ENCODE data around the gene RSPO1.

RSPO1 gene

GRCh38 chr1:37628026-37628556 lies 6.6 kb downstream of the RSPO1 start:
- no peaks in the 10 kb centered on the region for H3K36me3 ChIP-seq (ENCODE audit: insufficient read depth, low read length)

GRCh38 chr1:37622131-37622530 lies 12.6 kb downstream of the RSPO1 start:
- H3K36me3 ChIP-seq (ENCODE audit: insufficient read depth, low read length) = no peaks in the 10 kb centered on the region
- H3K9ac ChIP-seq (ENCODE audit: low read length) = no peak overlapping the region
- no peaks in the 10 kb centered on the region for H3K4me1 ChIP-seq (ENCODE audit: insufficient read depth, low read length, severe bottlenecking)
- H2AFZ ChIP-seq (ENCODE audit: low read length) = no peak overlapping the region
- no peaks in the 10 kb centered on the region for H3K79me2 ChIP-seq (ENCODE audit: insufficient read depth, low read length)
- H3F3A ChIP-seq (ENCODE audit: insufficient read depth, low read length) = no peaks in the 10 kb centered on the region
- no peak overlapping the region for H3K27ac ChIP-seq (ENCODE audit: low read depth, low read length, poor library complexity, severe bottlenecking)
- H3K9me3 ChIP-seq (ENCODE audit: low read length) = no peaks in the 10 kb centered on the region
- H3K4me2 ChIP-seq (ENCODE audit: low read length) = no peak overlapping the region
- H4K20me1 ChIP-seq (ENCODE audit: insufficient read depth, low read length) = no peaks in the 10 kb centered on the region
- H3K9me2 ChIP-seq (ENCODE audit: low read depth, low read length) = no peaks in the 10 kb centered on the region
- no peak overlapping the region for H3K4me3 ChIP-seq (ENCODE audit: low read depth, low read length, poor library complexity, severe bottlenecking)
- TF ChIP-seq CTCF (IDR thresholded peaks at IDR 0.05; ENCODE audit: low read length) = no peak; the same call in 1 of the 2 replicates
- TF ChIP-seq EZH2 (IDR thresholded peaks at IDR 0.05; ENCODE audit: borderline replicate concordance, low read length) = no peak
- H3K27me3 ChIP-seq (ENCODE audit: insufficient read depth, low read length) = peaks cover 3% of the 10 kb centered on the region

More at GRCh38 chr1:37628026-37628556, 6.6 kb downstream of the RSPO1 start:
- Histone ChIP-seq H3K9ac (ENCODE audit: low read length) (no peak overlapping the region), H3K27ac (ENCODE audit: low read depth, low read length, poor library complexity, severe bottlenecking) (no peak overlapping the region), H4K20me1 (ENCODE audit: insufficient read depth, low read length) (no peaks in the 10 kb centered on the region), H3K9me3 (ENCODE audit: low read length) (no peaks in the 10 kb centered on the region), H3F3A (ENCODE audit: insufficient read depth, low read length) (no peaks in the 10 kb centered on the region), H3K79me2 (ENCODE audit: insufficient read depth, low read length) (no peaks in the 10 kb centered on the region), H3K4me3 (ENCODE audit: low read depth, low read length, poor library complexity, severe bottlenecking) (no peak overlapping the region), H3K4me2 (ENCODE audit: low read length) (no peak overlapping the region), H3K27me3 (ENCODE audit: insufficient read depth, low read length) (peaks cover 12% of the 10 kb centered on the region), H3K4me1 (ENCODE audit: insufficient read depth, low read length, severe bottlenecking) (no peaks in the 10 kb centered on the region), H2AFZ (ENCODE audit: low read length) (no peak overlapping the region), H3K9me2 (ENCODE audit: low read depth, low read length) (no peaks in the 10 kb centered on the region)
- TF ChIP-seq EZH2 (IDR thresholded peaks at IDR 0.05; ENCODE audit: borderline replicate concordance, low read length) = no peak
- no peak for TF ChIP-seq CTCF (IDR thresholded peaks at IDR 0.05; ENCODE audit: low read length)

GRCh38 chr1:37621326-37621870 lies 13.3 kb downstream of the RSPO1 start:
- Histone ChIP-seq H3K4me3 (ENCODE audit: low read depth, low read length, poor library complexity, severe bottlenecking) (no peak overlapping the region), H3K79me2 (ENCODE audit: insufficient read depth, low read length) (no peaks in the 10 kb centered on the region), H3F3A (ENCODE audit: insufficient read depth, low read length) (no peaks in the 10 kb centered on the region), H3K4me1 (ENCODE audit: insufficient read depth, low read length, severe bottlenecking) (no peaks in the 10 kb centered on the region), H3K27ac (ENCODE audit: low read depth, low read length, poor library complexity, severe bottlenecking) (no peak overlapping the region), H3K27me3 (ENCODE audit: insufficient read depth, low read length) (peaks cover 3% of the 10 kb centered on the region), H2AFZ (ENCODE audit: low read length) (no peak overlapping the region), H3K9ac (ENCODE audit: low read length) (no peak overlapping the region), H3K9me3 (ENCODE audit: low read length) (no peaks in the 10 kb centered on the region), H3K9me2 (ENCODE audit: low read depth, low read length) (no peaks in the 10 kb centered on the region), H4K20me1 (ENCODE audit: insufficient read depth, low read length) (no peaks in the 10 kb centered on the region), H3K36me3 (ENCODE audit: insufficient read depth, low read length) (no peaks in the 10 kb centered on the region), H3K4me2 (ENCODE audit: low read length) (no peak overlapping the region)
- TF ChIP-seq EZH2 (IDR thresholded peaks at IDR 0.05; ENCODE audit: borderline replicate concordance, low read length) = no peak
- TF ChIP-seq CTCF (IDR thresholded peaks at IDR 0.05; ENCODE audit: low read length) = no peak

Measured in OCI-LY1 (cell line).